HEK293 (cell line): ENCODE measurements around the gene IRF2BPL.
A peak's percentile ranks its signal among the peaks of the same experiment; 100 is the strongest.

ENCODE experiments used
- CTCF ChIA-PET: fragments of 350-600 bp; formaldehyde crosslinking; extraction: SDS; loops from one replicate; lab custom pipeline; 2021; ENCODE audit warnings: antibody characterized with exemption; lab: Yijun Ruan, JAX
- POLR2A ChIA-PET: fragments of 300-600 bp; formaldehyde crosslinking; extraction: SDS; loops from one replicate; lab custom pipeline; 2020; ENCODE audit warnings: antibody characterized with exemption, inconsistent platforms; lab: Yijun Ruan, JAX
- H3K27ac ChIP-seq: fragments of 200-500 bp; sonication (Bioruptor generic); 2 replicates; pipeline ENCODE4 v1.5.1; 2014; ENCODE audit warnings: low read depth, low read length, control low read depth, inconsistent platforms; ENCODE audit errors: extremely low read depth
- H3K36me3 ChIP-seq, 2 experiments: fragments of 200-500 bp in 1 of 2; sonication (Bioruptor generic) in 1 of 2; 1 replicate in 1 of 2; 2 replicates in 1 of 2; pipeline ENCODE4 v1.5.1; 2014 to 2017; ENCODE audit warnings: inconsistent platforms in 2 of 2, low read length in 2 of 2; ENCODE audit not compliant: control insufficient read depth in 2 of 2, insufficient read depth in 1 of 2
- H3K4me1 ChIP-seq: fragments of 200-500 bp; sonication (Bioruptor generic); 2 replicates; pipeline ENCODE4 v1.5.1; 2014; ENCODE audit warnings: mild to moderate bottlenecking, low read length, inconsistent platforms; ENCODE audit not compliant: control insufficient read depth, insufficient read depth
- H3K4me3 ChIP-seq: 2 replicates; pipeline ENCODE4 v1.5.1; 2011; ENCODE audit warnings: low read depth, mild to moderate bottlenecking, control low read depth, low read length, moderate library complexity
- H3K9me3 ChIP-seq: fragments of 200-500 bp; sonication (Bioruptor generic); 2 replicates; pipeline ENCODE4 v1.5.1; 2014; ENCODE audit warnings: low read depth, low read length, inconsistent platforms; ENCODE audit not compliant: control insufficient read depth, insufficient read depth
- GLI4 ChIP-seq: fragments of 450-650 bp; formaldehyde crosslinking; IDR thresholded peaks from 2 replicates; pipeline ENCODE4 v1.5.1; 2016; ENCODE audit warnings: missing biosample characterization, missing genetic modification characterization
- GLIS1 ChIP-seq: fragments of 450-650 bp; formaldehyde crosslinking; IDR thresholded peaks from 2 replicates; pipeline ENCODE4 v1.5.1; 2016; ENCODE audit warnings: missing biosample characterization, missing genetic modification characterization
- KLF10 ChIP-seq: fragments of 450-650 bp; IDR thresholded peaks from 2 replicates; pipeline ENCODE4 v1.5.1; 2018; ENCODE audit warnings: missing biosample characterization, mild to moderate bottlenecking, missing genetic modification characterization
- PRDM10 ChIP-seq: fragments of 450-650 bp; formaldehyde crosslinking; IDR thresholded peaks from 2 replicates; pipeline ENCODE4 v1.5.1; 2016; ENCODE audit warnings: missing biosample characterization, missing genetic modification characterization
- YY2 ChIP-seq: fragments of 450-650 bp; formaldehyde crosslinking; IDR thresholded peaks from 2 replicates; pipeline ENCODE4 v1.5.1; 2016; ENCODE audit warnings: missing biosample characterization, missing genetic modification characterization
- ZBTB49 ChIP-seq: fragments of 450-650 bp; formaldehyde crosslinking; IDR thresholded peaks from 2 replicates; pipeline ENCODE4 v1.5.1; 2016; ENCODE audit warnings: missing biosample characterization, missing genetic modification characterization, low read depth
- ZFHX2 ChIP-seq: fragments of 450-650 bp; formaldehyde crosslinking; conservative IDR thresholded peaks from 2 replicates; pipeline ENCODE4 v1.5.1; 2016; ENCODE audit warnings: missing biosample characterization, missing genetic modification characterization
- ZNF121 ChIP-seq: fragments of 450-650 bp; formaldehyde crosslinking; IDR thresholded peaks from 2 replicates; pipeline ENCODE4 v1.5.1; 2016; ENCODE audit warnings: missing biosample characterization, missing genetic modification characterization
- ZNF132 ChIP-seq: fragments of 450-650 bp; formaldehyde crosslinking; IDR thresholded peaks from 2 replicates; pipeline ENCODE4 v1.5.1; 2017; ENCODE audit warnings: missing biosample characterization, missing genetic modification characterization, borderline replicate concordance
- ZNF350 ChIP-seq: fragments of 450-650 bp; formaldehyde crosslinking; IDR thresholded peaks from 2 replicates; pipeline ENCODE4 v1.5.0; 2017; ENCODE audit warnings: missing biosample characterization, mild to moderate bottlenecking, missing genetic modification characterization
- ZNF398 ChIP-seq: fragments of 450-650 bp; formaldehyde crosslinking; IDR thresholded peaks from 2 replicates; pipeline ENCODE4 v1.5.1; 2017; ENCODE audit warnings: missing biosample characterization, missing genetic modification characterization
- ZNF560 ChIP-seq: fragments of 450-650 bp; formaldehyde crosslinking; IDR thresholded peaks from 2 replicates; pipeline ENCODE4 v1.5.1; 2017; ENCODE audit warnings: missing biosample characterization, missing genetic modification characterization, borderline replicate concordance
- ZNF600 ChIP-seq: fragments of 450-650 bp; formaldehyde crosslinking; IDR thresholded peaks from 2 replicates; pipeline ENCODE4 v1.5.1; 2016; ENCODE audit warnings: missing biosample characterization, missing genetic modification characterization
- ZNF629 ChIP-seq: fragments of 450-650 bp; formaldehyde crosslinking; IDR thresholded peaks from 2 replicates; pipeline ENCODE4 v1.5.1; 2017; ENCODE audit warnings: missing biosample characterization, missing genetic modification characterization
- ZNF670 ChIP-seq: fragments of 450-650 bp; formaldehyde crosslinking; IDR thresholded peaks from 2 replicates; pipeline ENCODE4 v1.5.1; 2016; ENCODE audit warnings: missing biosample characterization, missing genetic modification characterization, low read depth
- ZNF776 ChIP-seq: fragments of 450-650 bp; formaldehyde crosslinking; IDR thresholded peaks from 2 replicates; pipeline ENCODE4 v1.5.0; 2017; ENCODE audit warnings: missing biosample characterization, missing genetic modification characterization, borderline replicate concordance
- ZNF785 ChIP-seq: fragments of 450-650 bp; formaldehyde crosslinking; IDR thresholded peaks from 2 replicates; pipeline ENCODE4 v1.5.1; 2016; ENCODE audit warnings: missing biosample characterization, missing genetic modification characterization

Gene IRF2BPL

GRCh38 chr14:77017666-77018065 is 10.8 kb downstream of the IRF2BPL start:
- CTCF ChIA-PET: no interaction called here
- Histone ChIP-seq H3K4me1 (peaks cover 4% of the 10 kb centered on the region), H3K36me3 (no peaks in the 10 kb centered on the region), H3K4me3 (no peak overlapping the region), H3K9me3 (no peaks in the 10 kb centered on the region), H3K27ac (no peak overlapping the region)
- TF ChIP-seq PRDM10 (tag by site-specific recombination): peak; percentile 83
- TF ChIP-seq ZNF132 (tag by site-specific recombination): no peak
- no peak for TF ChIP-seq ZNF629 (tag by site-specific recombination)
- TF ChIP-seq ZNF560 (tag by site-specific recombination): no peak
- POLR2A ChIA-PET: no interaction called here

- no peak overlapping the region for H3K27ac ChIP-seq
- H3K4me3 ChIP-seq: no peak overlapping the region
- H3K4me1 ChIP-seq: peaks cover 2% of the 10 kb centered on the region; the same call in 1 of the 2 replicates
- ChIA-PET POLR2A (interaction anchor here (1.5 kb wide), 1 partner anchor 27 kb away, joined by 3 read pairs; no protein-coding TSS in a partner anchor), CTCF (interaction anchor here (0.8 kb wide), 1 partner anchor 53 kb away, joined by 3 read pairs; no protein-coding TSS in a partner anchor)
- TF ChIP-seq KLF10 (tag by site-specific recombination): no peak
- no peak for TF ChIP-seq ZNF350 (tag by site-specific recombination)
- no peak for TF ChIP-seq ZBTB49
- TF ChIP-seq GLI4 (tag by site-specific recombination): no peak
- no peak for TF ChIP-seq ZNF670 (tag by site-specific recombination)
- no peak for TF ChIP-seq ZNF785 (tag by site-specific recombination)
- no peaks in the 10 kb centered on the region for H3K36me3 ChIP-seq
- no peaks in the 10 kb centered on the region for H3K9me3 ChIP-seq
Observed at GRCh38 chr14:77014734-77015133, 13.8 kb downstream of the IRF2BPL start.

- Histone ChIP-seq H3K9me3 (no peaks in the 10 kb centered on the region), H3K4me3 (no peak overlapping the region), H3K36me3 (no peaks in the 10 kb centered on the region), H3K4me1 (peaks cover 2% of the 10 kb centered on the region; the same call in 1 of the 2 replicates)
- POLR2A ChIA-PET: interaction anchor here (1.1 kb wide), 1 partner anchor 15 kb away, joined by 6 read pairs; no protein-coding TSS in a partner anchor
- CTCF ChIA-PET: interaction anchor here (0.8 to 0.9 kb wide), 3 partner anchors 53 to 138 kb away, joined by 3 to 4 read pairs (median 3); no protein-coding TSS in a partner anchor
- 0 out of 2 replicates have a peak, but pooled peaks have one; percentile 6 for TF ChIP-seq ZNF398 (tag by site-specific recombination)
- TF ChIP-seq ZFHX2 (tag by site-specific recombination): peak; percentile 65
- TF ChIP-seq ZNF776: no peak
- no peak for TF ChIP-seq YY2
- TF ChIP-seq GLIS1 (tag by site-specific recombination): peak; percentile 88
- TF ChIP-seq ZNF121: no peak
- TF ChIP-seq ZNF600 (tag by site-specific recombination): peak; percentile 61
- peak; percentile 84 for TF ChIP-seq PRDM10 (tag by site-specific recombination)
- TF ChIP-seq, all 188 proteins: peak for 5
- no peak overlapping the region; the same call in 1 of the 2 replicates for H3K27ac ChIP-seq
Observed at GRCh38 chr14:77014004-77014604, 14.4 kb downstream of the IRF2BPL start.
